HG03196 (cell line): ENCODE data around the gene COLQ.
A peak's percentile ranks its signal among the peaks of the same experiment; 100 is the strongest.
"Not testable (repeated sequence)": the region's sequence is repeated elsewhere in the genome, so short reads cannot be mapped to it uniquely, and the experiment has no call there.

Source experiments
- ATAC-seq: cut with Tn5 transposase; IDR thresholded peaks from one replicate; pipeline ENCODE4 v1.9.1; 2021; ENCODE audit not compliant: unreplicated experiment

The COLQ gene

GRCh38 chr3:15493436-15493835, 28.1 kb downstream of the COLQ start:
- no peak for ATAC-seq

- no peak for ATAC-seq
Measured at GRCh38 chr3:15492847-15493360, 28.6 kb downstream of the COLQ start.

GRCh38 chr3:15491143-15491542, 30.4 kb downstream of the COLQ start:
- no peak for ATAC-seq

- ATAC-seq, result no peak
Measured at GRCh38 chr3:15490158-15490557, 31.3 kb downstream of the COLQ start.

GRCh38 chr3:15488002-15488401, 33.5 kb downstream of the COLQ start:
- ATAC-seq, result no peak

- no peak for ATAC-seq
Measured at GRCh38 chr3:15486979-15487378, 34.5 kb downstream of the COLQ start.

- no peak for ATAC-seq
Measured at GRCh38 chr3:15486020-15486419, 35.5 kb downstream of the COLQ start.

- ATAC-seq, result not testable (repeated sequence)
Measured at GRCh38 chr3:15484551-15484950, 37.0 kb downstream of the COLQ start.

- ATAC-seq, result no peak
Measured at GRCh38 chr3:15479400-15480224, 41.9 kb downstream of the COLQ start.

GRCh38 chr3:15478640-15478979, 42.9 kb downstream of the COLQ start:
- no peak for ATAC-seq

- no peak for ATAC-seq
Measured at GRCh38 chr3:15477951-15478639, 43.4 kb downstream of the COLQ start.

- ATAC-seq, result no peak
Measured at GRCh38 chr3:15476378-15476777, 45.1 kb downstream of the COLQ start.

- ATAC-seq, result no peak
Measured at GRCh38 chr3:15475161-15475560, 46.3 kb downstream of the COLQ start.

GRCh38 chr3:15471861-15472260, 49.6 kb downstream of the COLQ start:
- no peak for ATAC-seq

GRCh38 chr3:15470849-15471248, 50.7 kb downstream of the COLQ start:
- no peak for ATAC-seq

- ATAC-seq, result no peak
Measured at GRCh38 chr3:15470261-15470660, 51.2 kb downstream of the COLQ start.

GRCh38 chr3:15467227-15468181, 54.0 kb downstream of the COLQ start:
- peak; percentile 51 for ATAC-seq

GRCh38 chr3:15465876-15466585, 55.5 kb downstream of the COLQ start:
- ATAC-seq, result no peak

GRCh38 chr3:15462451-15462850, 59.1 kb downstream of the COLQ start:
- ATAC-seq, result no peak

- ATAC-seq, result no peak
Measured at GRCh38 chr3:15460891-15461531, 60.5 kb downstream of the COLQ start.
